Myocyte (in vitro differentiated cells): ENCODE data around the gene GPC5. TPM values are rescaled to one million over a fixed set of nuclear protein-coding genes. Genes with fewer than 3 reads are reported as not detected.
"Not testable (repeated sequence)": the region's sequence is repeated elsewhere in the genome, so short reads cannot be mapped to it uniquely, and the experiment has no call there.

Source experiments
- DNase-seq: peaks from one replicate; pipeline ENCODE4 v3.0.0-alpha.2; 2012; ENCODE audit warnings: low read depth
- total RNA-seq: library from RNA; depleted of rRNA; stranded (reverse); fragments of >200 nt; gene quantifications from 2 replicates; pipeline ENCODE4 v1.2.3, GENCODE V29; 2014

The GPC5 gene
- total RNA-seq, 1 donor from 2014 or later: 0.21 TPM

GRCh38 chr13:92433963-92434362, 1035.5 kb downstream of the GPC5 start:
- DNase-seq: no peak

GRCh38 chr13:92436924-92437323, 1038.5 kb downstream of the GPC5 start:
- no peak for DNase-seq

GRCh38 chr13:92444244-92444643, 1045.8 kb downstream of the GPC5 start:
- DNase-seq: no peak

- DNase-seq: no peak
These were observed 1052.6 kb downstream of the GPC5 start for GRCh38 chr13:92451060-92451459.

GRCh38 chr13:92452840-92453239, 1054.4 kb downstream of the GPC5 start:
- DNase-seq: no peak

GRCh38 chr13:92459306-92459705, 1060.9 kb downstream of the GPC5 start:
- DNase-seq: no peak

- no peak for DNase-seq
These were observed 1062.1 kb downstream of the GPC5 start for GRCh38 chr13:92460479-92460878.

GRCh38 chr13:92461402-92461801, 1063.0 kb downstream of the GPC5 start:
- no peak for DNase-seq

GRCh38 chr13:92461831-92462230, 1063.4 kb downstream of the GPC5 start:
- DNase-seq: no peak

- DNase-seq: no peak
These were observed 1064.7 kb downstream of the GPC5 start for GRCh38 chr13:92463134-92463533.

GRCh38 chr13:92473765-92474475, 1075.5 kb downstream of the GPC5 start:
- DNase-seq: no peak

GRCh38 chr13:92480387-92480786, 1082.0 kb downstream of the GPC5 start:
- no peak for DNase-seq

- DNase-seq: not testable (repeated sequence)
These were observed 1084.4 kb downstream of the GPC5 start for GRCh38 chr13:92482790-92483189.

- no peak for DNase-seq
These were observed 1085.5 kb downstream of the GPC5 start for GRCh38 chr13:92483894-92484293.

- DNase-seq: no peak
These were observed 1088.8 kb downstream of the GPC5 start for GRCh38 chr13:92487238-92487637.

- no peak for DNase-seq
These were observed 1089.9 kb downstream of the GPC5 start for GRCh38 chr13:92488249-92488852.

GRCh38 chr13:92491839-92492238, 1093.4 kb downstream of the GPC5 start:
- DNase-seq: no peak

GRCh38 chr13:92494915-92495314, 1096.5 kb downstream of the GPC5 start:
- no peak for DNase-seq

GRCh38 chr13:92500192-92500591, 1101.8 kb downstream of the GPC5 start:
- DNase-seq: no peak

- DNase-seq: no peak
These were observed 1112.0 kb downstream of the GPC5 start for GRCh38 chr13:92510416-92510815.

- no peak for DNase-seq
These were observed 1114.4 kb downstream of the GPC5 start for GRCh38 chr13:92512852-92513251.

GRCh38 chr13:92513672-92514071, 1115.3 kb downstream of the GPC5 start:
- no peak for DNase-seq
